GM12891 (cell line): ENCODE measurements around the gene DNM1L.

Experiments used
- PAX5 ChIP-seq: IDR thresholded peaks from 2 replicates; pipeline ENCODE4 v1.6.1; 2011; ENCODE audit warnings: low read length, moderate library complexity, mild to moderate bottlenecking; ENCODE audit not compliant: insufficient read depth, severe bottlenecking
- POLR2A ChIP-seq: IDR thresholded peaks from 2 replicates; pipeline ENCODE4 v1.6.1; 2011; ENCODE audit warnings: low read depth, low read length, control low read depth
- POLR2AphosphoS5 ChIP-seq: IDR thresholded peaks from 2 replicates; pipeline ENCODE4 v1.6.1; 2011; ENCODE audit warnings: low read depth, low read length, control low read depth
- POU2F2 ChIP-seq: IDR thresholded peaks from 2 replicates; pipeline ENCODE4 v1.6.1; 2011; ENCODE audit warnings: low read depth, mild to moderate bottlenecking, control low read depth, low read length, moderate library complexity
- SPI1 ChIP-seq: IDR thresholded peaks from 2 replicates; pipeline ENCODE4 v1.6.1; 2011; ENCODE audit warnings: low read depth, low read length, control low read depth
- TAF1 ChIP-seq: IDR thresholded peaks from 2 replicates; pipeline ENCODE4 v1.6.1; 2011; ENCODE audit warnings: low read depth, low read length, control low read depth

DNA sequence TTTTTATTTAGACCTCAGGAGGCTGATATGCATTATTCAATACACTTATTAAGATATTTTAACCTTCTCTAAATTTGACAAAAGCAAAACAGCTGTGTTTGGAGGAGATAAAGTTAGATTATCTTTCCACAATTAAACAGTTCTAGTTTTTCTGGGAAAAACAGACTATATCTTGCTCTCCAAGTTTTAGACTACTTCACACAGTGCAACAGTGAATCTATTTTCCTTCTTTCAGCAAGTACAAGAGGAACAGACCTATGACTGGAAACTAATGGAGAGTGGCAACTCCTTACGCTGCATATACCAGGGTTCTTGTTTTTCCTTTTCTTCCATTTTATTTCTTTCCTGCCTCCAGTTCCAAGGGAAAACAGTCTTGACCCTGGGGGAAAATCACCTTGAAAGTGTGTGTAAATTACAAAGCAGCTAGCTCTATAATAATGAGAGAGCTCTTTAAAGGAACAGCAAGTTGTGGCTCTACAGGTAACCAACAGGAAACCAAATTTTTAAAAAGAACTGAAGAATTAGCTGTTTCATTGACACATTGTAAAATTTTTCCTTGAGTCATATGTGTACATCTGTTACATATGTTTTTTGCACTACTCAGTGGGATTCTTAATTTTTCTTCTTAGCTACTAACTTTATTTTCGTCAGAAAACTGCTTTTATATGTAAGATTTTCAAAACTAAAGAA lies 27.4 kb downstream of the DNM1L start:
- TF ChIP-seq POLR2A (no peak), POLR2AphosphoS5 (no peak), TAF1 (no peak), PAX5 (no peak), POU2F2 (no peak), SPI1 (no peak)
